GM12872 (cell line): ENCODE results near the gene UBE3A.

ENCODE experiments used
- CTCF ChIP-seq: IDR thresholded peaks from 3 replicates; pipeline ENCODE4 v1.5.1; 2011; ENCODE audit warnings: low read depth, mild to moderate bottlenecking, low read length, moderate library complexity; ENCODE audit not compliant: insufficient read depth

Gene UBE3A

GRCh38 chr15:25426896-25427610 is 11.8 kb downstream of the UBE3A start:
- TF ChIP-seq CTCF, result no peak

GRCh38 chr15:25424073-25424472 is 14.8 kb downstream of the UBE3A start:
- TF ChIP-seq CTCF, result no peak

- TF ChIP-seq CTCF, result no peak
Measured at GRCh38 chr15:25422021-25422420, 16.8 kb downstream of the UBE3A start.

GRCh38 chr15:25418202-25418601 is 20.6 kb downstream of the UBE3A start:
- TF ChIP-seq CTCF, result no peak

GRCh38 chr15:25417604-25418003 is 21.2 kb downstream of the UBE3A start:
- TF ChIP-seq CTCF, result no peak

GRCh38 chr15:25416693-25417092 is 22.1 kb downstream of the UBE3A start:
- no peak for TF ChIP-seq CTCF

GRCh38 chr15:25415707-25416106 is 23.1 kb downstream of the UBE3A start:
- TF ChIP-seq CTCF, result no peak

GRCh38 chr15:25415217-25415616 is 23.6 kb downstream of the UBE3A start:
- no peak for TF ChIP-seq CTCF
